ENCODE data around the gene PCOLCE2. TPM values are rescaled to one million over a fixed set of nuclear protein-coding genes. Genes with fewer than 3 reads are reported as not detected.

Gene PCOLCE2
- total RNA-seq, 3 donors from 2014 or later: 30.2 to 178 (median 36.0) TPM

GRCh38 chr3:142866841-142867631, 21.8 kb downstream of the PCOLCE2 start:
- H3K36me3 ChIP-seq: no peaks in the 10 kb centered on the region
- TF ChIP-seq, protein P1, sequence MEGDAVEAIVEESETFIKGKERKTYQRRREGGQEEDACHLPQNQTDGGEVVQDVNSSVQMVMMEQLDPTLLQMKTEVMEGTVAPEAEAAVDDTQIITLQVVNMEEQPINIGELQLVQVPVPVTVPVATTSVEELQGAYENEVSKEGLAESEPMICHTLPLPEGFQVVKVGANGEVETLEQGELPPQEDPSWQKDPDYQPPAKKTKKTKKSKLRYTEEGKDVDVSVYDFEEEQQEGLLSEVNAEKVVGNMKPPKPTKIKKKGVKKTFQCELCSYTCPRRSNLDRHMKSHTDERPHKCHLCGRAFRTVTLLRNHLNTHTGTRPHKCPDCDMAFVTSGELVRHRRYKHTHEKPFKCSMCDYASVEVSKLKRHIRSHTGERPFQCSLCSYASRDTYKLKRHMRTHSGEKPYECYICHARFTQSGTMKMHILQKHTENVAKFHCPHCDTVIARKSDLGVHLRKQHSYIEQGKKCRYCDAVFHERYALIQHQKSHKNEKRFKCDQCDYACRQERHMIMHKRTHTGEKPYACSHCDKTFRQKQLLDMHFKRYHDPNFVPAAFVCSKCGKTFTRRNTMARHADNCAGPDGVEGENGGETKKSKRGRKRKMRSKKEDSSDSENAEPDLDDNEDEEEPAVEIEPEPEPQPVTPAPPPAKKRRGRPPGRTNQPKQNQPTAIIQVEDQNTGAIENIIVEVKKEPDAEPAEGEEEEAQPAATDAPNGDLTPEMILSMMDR (IDR thresholded peaks at IDR 0.05): no peak
- TF ChIP-seq POLR2AphosphoS5 (IDR thresholded peaks at IDR 0.05): no peak
- TF ChIP-seq POLR2A (IDR thresholded peaks at IDR 0.05): no peak
- no peak overlapping the region for H3K4me3 ChIP-seq
- no peaks in the 10 kb centered on the region for H3K4me1 ChIP-seq
- H3K27me3 ChIP-seq: no peaks in the 10 kb centered on the region
- no peak for DNase-seq (ENCODE audit: low spot score in 2 of 2)
- intact Hi-C loops (cut with DNase I; ENCODE audit: low total_unique reads): no loop called here
- H3K9me3 ChIP-seq: no peaks in the 10 kb centered on the region
- no peak overlapping the region for H3K27ac ChIP-seq

DNA sequence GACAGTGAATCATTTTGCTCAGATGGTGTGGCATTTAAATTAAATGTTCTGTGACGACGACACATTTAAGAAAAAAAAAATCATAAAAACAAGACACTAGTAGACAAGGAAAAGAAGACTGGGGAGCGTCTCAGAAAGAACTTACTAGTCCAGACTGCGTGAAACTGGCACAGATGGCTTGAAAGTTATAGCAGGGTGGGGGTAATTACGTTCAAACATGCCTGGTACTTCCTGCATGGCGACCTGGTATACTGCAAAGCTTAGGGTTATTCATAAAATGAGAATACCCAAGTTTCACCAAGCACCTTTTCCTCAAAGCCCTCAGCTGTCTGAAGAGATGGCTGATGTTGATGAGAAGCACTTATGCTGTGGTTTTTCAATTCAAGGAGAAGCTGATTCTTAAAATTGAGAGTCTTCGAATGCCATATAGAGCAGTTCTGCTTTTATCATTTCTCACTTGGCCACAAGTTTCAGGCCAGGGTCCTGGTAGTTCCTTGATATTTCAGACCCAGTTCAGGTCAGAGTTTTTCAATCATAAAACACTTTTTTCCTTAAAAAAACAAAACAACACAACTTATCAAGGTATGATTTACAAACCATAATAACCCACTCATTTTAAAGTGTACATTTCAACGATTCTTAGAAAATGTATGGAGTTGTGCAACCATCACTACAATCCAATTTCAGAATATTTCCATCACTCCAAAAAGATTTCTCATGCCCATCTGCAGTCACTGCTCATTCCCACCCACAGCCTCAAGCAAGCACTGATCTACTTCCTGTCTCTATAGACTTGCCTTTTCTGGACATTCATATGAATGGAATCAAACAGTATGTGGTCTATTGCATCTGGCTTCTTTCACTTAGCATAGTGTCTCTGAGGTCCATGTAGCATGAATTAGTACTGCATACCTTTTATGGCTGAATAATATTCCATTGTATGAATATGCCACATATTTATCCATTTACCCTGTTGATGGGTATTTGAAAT, 24.7 kb downstream of the PCOLCE2 start:
- H3K4me3 ChIP-seq: no peak overlapping the region
- no peak for TF ChIP-seq POLR2AphosphoS5 (IDR thresholded peaks at IDR 0.05)
- TF ChIP-seq, protein P1 (IDR thresholded peaks at IDR 0.05): no peak
- TF ChIP-seq POLR2A (IDR thresholded peaks at IDR 0.05): no peak
- H3K9me3 ChIP-seq: no peaks in the 10 kb centered on the region
- no peaks in the 10 kb centered on the region for H3K36me3 ChIP-seq
- DNase-seq (ENCODE audit: low spot score in 2 of 2): no peak
- peaks cover 0 to 6% of the 10 kb centered on the region in 2 donors for H3K27me3 ChIP-seq
- no peak overlapping the region for H3K27ac ChIP-seq
- intact Hi-C loops (cut with DNase I; ENCODE audit: low total_unique reads): no loop called here
- no peaks in the 10 kb centered on the region for H3K4me1 ChIP-seq

GRCh38 chr3:142863010-142863817, 25.7 kb downstream of the PCOLCE2 start:
- Histone ChIP-seq H3K27me3 (peaks cover 0 to 6% of the 10 kb centered on the region in 2 donors), H3K36me3 (no peaks in the 10 kb centered on the region), H3K27ac (no peak overlapping the region), H3K9me3 (no peaks in the 10 kb centered on the region), H3K4me3 (no peak overlapping the region), H3K4me1 (no peaks in the 10 kb centered on the region)
- TF ChIP-seq POLR2AphosphoS5 (IDR thresholded peaks at IDR 0.05) (no peak), POLR2A (IDR thresholded peaks at IDR 0.05) (no peak)
- TF ChIP-seq, protein P1 (IDR thresholded peaks at IDR 0.05): no peak
- intact Hi-C loops (cut with DNase I; ENCODE audit: low total_unique reads): no loop called here
- peak in 1 of 2 donors; percentile 35 for DNase-seq (ENCODE audit: low spot score in 2 of 2)

- Histone ChIP-seq H3K4me3 (no peak overlapping the region), H3K36me3 (no peaks in the 10 kb centered on the region), H3K27ac (no peak overlapping the region), H3K9me3 (no peaks in the 10 kb centered on the region), H3K27me3 (peaks cover 0 to 6% of the 10 kb centered on the region in 2 donors), H3K4me1 (no peaks in the 10 kb centered on the region)
- intact Hi-C loops (cut with DNase I; ENCODE audit: low total_unique reads): no loop called here
- no peak for TF ChIP-seq POLR2AphosphoS5 (IDR thresholded peaks at IDR 0.05)
- TF ChIP-seq POLR2A (IDR thresholded peaks at IDR 0.05): no peak
- TF ChIP-seq, protein P1 (IDR thresholded peaks at IDR 0.05): no peak
- no peak for DNase-seq (ENCODE audit: low spot score in 2 of 2)
Observed at GRCh38 chr3:142861926-142862325, 27.0 kb downstream of the PCOLCE2 start.

Measured in breast epithelium (tissue), 4 donors.